Activated naive CD8-positive, alpha-beta T cell treated with anti-CD3 and anti-CD28 coated beads, Interleukin-2, amount 50 U/mL, for 16 hours (primary cell): ENCODE results near the gene DDX41.
"Not testable (repeated sequence)": the region's sequence is repeated elsewhere in the genome, so short reads cannot be mapped to it uniquely, and the experiment has no call there.

Source experiments
- DNase-seq: peaks from one replicate; pipeline ENCODE4 v3.0.0-alpha.2; 2020; ENCODE audit warnings: low read depth, low spot score

The DDX41 gene

GRCh38 chr5:177537389-177538361 is 20.9 kb upstream of the DDX41 start:
- no peak for DNase-seq

- DNase-seq, result no peak
Observed at GRCh38 chr5:177536386-177536785, 19.6 kb upstream of the DDX41 start.

GRCh38 chr5:177535125-177535524 is 18.4 kb upstream of the DDX41 start:
- DNase-seq, result no peak

- not testable (repeated sequence) for DNase-seq
Observed at GRCh38 chr5:177534433-177534832, 17.7 kb upstream of the DDX41 start.

DNA sequence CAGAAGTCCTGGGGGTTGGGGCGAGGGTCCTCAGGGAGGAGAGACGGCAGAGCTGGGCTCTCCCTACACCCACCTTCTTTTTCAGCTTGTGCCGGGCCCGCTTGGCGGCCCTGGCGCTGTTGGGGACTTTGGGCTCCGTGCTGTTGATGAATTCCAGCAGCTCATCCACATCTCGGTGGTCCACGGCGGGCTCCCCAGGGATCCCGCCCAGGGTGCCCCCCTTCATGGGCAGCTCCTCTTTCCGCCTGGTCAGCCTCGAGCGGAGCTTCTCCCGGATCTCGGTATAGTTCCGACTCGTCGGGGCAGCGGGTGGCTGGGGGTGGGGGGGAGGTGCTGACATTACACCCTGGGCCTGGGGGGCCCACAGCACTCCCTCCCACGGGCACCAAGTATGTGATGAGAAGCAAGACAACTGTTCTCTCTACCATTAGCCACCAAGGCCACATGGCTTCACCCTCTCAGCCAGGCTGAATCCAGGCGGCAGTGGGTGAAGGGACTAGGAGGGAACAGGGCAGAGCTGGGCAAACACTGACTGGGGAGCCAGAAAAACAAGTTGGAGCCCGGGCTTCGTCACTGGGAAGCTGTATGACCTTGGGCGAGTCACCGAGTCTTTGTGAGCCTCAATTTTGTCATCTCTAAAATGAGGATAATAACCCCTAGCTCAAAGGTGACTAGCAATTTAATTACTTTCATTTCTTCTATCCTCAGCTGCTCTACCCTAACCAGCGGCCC is 14.6 kb upstream of the DDX41 start:
- DNase-seq, result no peak

DNA sequence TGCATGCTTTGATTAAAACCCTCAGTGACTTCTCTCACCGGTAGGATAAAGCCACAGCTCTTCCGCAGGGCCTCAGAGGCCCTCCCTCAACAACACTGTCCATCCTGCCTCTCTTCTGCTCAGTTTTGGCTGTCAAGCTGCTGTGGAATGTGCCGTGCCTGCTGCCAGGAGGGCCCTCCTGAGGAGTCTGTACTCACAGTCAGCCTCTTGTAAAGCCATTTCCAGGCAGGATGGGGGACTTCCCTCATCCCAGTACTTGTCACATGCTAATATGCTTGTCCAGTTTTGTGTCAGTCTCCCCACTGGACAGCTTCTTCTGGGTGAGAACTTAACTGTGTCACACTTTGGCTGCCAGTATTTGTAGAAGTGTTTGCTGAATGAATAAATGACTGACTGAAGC is 13.9 kb upstream of the DDX41 start:
- DNase-seq, result no peak

GRCh38 chr5:177529247-177530203 is 12.8 kb upstream of the DDX41 start:
- DNase-seq, result no peak

DNA sequence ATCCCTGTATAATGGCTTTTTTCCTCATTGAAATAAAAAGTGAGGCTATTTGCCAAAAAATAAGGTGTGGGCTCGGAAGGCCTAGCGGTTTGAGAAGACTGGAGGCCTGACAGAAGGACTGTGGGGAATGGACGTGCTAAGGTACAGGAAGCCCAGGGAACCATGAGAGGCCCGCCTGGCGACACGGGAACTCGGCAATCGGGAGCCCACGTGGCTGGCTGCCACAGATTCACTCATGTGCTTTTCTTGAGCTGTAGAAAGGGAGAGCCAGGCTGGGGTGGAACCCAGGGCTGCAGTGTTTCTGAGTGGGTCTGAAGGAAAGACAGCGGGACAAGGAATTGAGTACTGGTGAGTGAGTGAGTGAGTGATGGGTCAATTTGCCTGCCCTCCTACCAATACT is 11.9 kb upstream of the DDX41 start:
- no peak for DNase-seq

DNA sequence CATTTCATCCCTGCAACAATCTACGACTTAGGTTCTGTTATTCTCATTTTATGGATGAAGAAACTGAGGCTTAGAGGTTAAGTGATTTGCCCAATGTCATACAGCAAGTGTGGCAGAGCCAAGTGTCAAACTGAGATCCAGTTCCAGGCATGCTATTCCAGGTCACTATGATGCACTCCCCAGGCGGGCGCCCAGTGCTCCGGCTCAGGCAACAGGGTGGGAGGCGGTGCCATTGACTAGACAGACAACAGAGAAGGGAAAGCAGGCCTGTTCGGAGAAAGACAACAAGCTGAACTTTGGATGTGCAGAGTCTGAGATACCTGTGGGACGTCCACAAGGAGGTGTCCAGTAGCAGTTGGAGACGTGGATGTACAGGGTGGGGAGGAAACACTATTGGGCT is 10.8 kb upstream of the DDX41 start:
- DNase-seq, result no peak

DNA sequence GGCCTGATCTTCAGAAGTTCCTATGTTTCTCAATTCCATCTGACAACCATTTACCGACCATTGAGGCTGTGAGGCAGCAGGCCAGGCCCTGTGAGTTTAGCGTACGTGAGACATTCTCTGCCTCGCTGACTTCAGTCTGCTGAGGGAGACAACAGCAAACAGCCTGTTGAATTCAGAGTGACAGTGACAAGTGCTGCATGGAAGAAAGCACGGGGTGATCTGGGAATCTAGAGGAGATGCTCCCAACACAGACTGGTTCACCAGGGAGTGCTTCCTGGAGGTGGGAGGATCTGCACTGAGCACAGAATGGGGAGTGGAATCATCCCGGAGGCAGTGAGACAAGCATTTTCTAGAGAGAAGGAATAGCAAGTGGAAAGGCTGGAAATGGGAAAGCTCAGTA is 10.0 kb upstream of the DDX41 start:
- DNase-seq, result no peak

DNA sequence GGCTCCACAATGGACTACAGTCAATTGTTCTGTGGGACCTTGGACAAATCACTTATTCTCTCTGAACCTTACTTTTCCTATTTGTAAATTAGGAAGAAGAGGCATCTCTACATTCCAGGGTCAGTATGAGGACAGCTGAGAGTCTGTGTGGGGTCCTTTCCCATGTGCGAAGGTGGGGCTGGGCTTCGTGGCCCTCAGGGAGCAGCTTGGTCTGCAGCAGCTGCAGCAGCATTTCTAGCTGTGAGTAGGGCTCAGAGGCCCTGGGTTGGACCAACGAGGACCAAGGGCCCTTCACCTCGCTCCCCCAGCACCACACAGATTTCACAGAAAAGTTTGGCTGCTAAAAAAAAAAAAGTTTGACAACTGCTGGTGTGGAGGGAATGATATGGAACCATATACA is 9.4 kb upstream of the DDX41 start:
- DNase-seq, result no peak

GRCh38 chr5:177524941-177525655 is 8.3 kb upstream of the DDX41 start:
- no peak for DNase-seq

- no peak for DNase-seq
Observed at GRCh38 chr5:177524539-177524900, 7.8 kb upstream of the DDX41 start.

GRCh38 chr5:177523711-177524538 is 7.2 kb upstream of the DDX41 start:
- no peak for DNase-seq

DNA sequence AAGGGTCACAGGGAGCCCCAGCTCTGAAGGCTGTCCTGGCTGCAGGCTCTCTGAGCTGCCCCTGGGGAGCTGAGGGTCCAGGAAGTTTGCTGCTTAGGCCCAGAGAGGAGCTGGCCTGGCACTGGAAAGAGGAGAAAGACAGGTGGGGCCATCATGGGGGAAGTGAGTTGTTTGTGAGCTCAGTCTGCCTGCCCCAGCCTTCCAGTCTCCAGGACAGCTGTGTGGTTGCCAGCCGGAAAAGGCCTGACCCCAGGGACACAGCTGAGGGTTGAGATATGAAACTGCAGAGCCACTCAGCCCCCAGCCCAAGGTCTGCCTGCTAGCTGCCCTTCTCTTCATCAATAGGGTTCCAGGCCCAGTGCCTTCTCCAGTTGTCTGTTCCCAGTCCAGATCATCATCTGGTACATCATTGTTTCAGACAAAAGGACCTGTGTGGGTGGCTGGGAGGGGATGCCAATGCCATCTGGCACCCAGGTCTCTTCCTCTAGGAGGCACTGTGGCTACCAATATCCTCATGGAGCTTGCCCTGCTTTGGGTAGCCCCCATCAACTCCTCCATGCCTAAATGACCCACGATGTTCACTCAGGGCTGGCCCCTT is 4.3 kb upstream of the DDX41 start:
- no peak for DNase-seq

GRCh38 chr5:177520271-177520670 is 3.5 kb upstream of the DDX41 start:
- DNase-seq, result no peak

DNA sequence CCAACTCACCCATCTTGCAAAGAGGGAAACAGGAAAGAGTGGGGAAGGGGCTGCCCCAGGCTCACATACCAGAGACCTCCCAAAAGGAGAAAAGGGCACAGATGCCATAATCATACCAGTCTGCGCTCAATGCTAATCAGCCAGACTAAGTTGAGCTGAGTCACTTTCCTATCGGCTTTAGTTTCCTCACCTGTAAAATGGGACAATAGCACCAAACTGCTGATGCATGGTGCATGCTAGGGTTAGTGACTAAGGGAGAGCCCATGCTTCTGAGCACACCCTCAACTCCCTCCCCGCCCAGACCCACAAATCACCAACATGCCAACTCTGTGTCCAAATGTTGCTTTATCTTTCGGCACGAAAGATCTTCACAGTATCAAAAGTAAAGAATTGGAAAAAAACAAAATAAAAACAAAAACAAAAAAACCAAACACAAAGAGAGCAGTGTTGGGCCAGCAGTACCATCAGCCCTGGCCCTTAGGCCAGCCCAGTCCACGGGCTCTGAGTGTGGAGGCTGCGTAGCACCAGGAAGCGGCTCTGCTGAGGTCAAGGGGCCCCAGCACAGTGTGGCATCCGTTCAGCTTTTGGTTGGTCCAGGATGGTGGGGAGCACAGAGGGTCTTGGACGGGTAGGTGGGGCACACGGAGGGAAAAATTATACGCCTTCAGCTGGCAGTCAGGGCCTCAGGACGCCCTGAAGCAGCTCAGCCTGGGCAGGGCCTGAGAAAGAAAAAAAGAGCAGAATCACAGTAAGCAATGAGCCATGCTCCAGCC is 2.9 kb upstream of the DDX41 start:
- no peak for DNase-seq

- DNase-seq, result no peak
Observed at GRCh38 chr5:177515580-177515979, 1.2 kb downstream of the DDX41 start.

DNA sequence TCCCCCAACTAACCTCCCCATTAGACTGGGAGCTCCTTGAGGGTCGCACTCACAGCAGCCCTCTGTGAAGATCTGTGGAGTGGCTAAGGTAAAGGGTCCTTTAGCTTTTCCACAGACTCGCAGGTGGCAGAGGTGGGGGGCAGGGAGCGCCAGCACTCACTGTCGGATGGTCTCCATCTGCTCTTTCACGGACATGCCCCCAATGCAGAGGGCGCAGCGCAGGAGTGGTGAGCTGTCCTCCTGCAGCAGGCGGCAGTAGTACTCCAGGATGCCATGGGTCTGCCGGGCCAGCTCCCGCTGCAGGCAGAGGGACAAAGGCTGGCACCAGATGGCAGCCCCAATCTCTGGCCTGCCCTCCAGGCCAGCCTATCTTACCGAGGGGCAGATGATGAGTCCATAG is 2.2 kb downstream of the DDX41 start:
- DNase-seq, result no peak
